T-helper 1 cell treated with Interleukin-12 subunit alpha and Interleukin-12 subunit beta and Interleukin-4 antibody, amounts not matched to agents 30 μg/mL and 1 μg/mL, for 36 hours (primary cell): ENCODE data around the gene MAN2B2.

Experiments
- H3K27ac Mint-ChIP-seq: one replicate; pipeline ENCODE4 v1.8.0; 2021; ENCODE audit warnings: mild to moderate bottlenecking, mixed read lengths
- H3K27me3 Mint-ChIP-seq: one replicate; pipeline ENCODE4 v1.8.0; 2021; ENCODE audit warnings: low read depth, mixed read lengths
- H3K36me3 Mint-ChIP-seq: one replicate; pipeline ENCODE4 v1.8.0; 2021; ENCODE audit warnings: low read depth, mixed read lengths
- H3K4me1 Mint-ChIP-seq: one replicate; pipeline ENCODE4 v1.8.0; 2021; ENCODE audit warnings: low read depth, mixed read lengths
- H3K4me3 Mint-ChIP-seq: one replicate; pipeline ENCODE4 v1.8.0; 2021; ENCODE audit warnings: mild to moderate bottlenecking, moderate library complexity, mixed read lengths
- H3K9me3 Mint-ChIP-seq: one replicate; pipeline ENCODE4 v1.8.0; 2021; ENCODE audit warnings: mixed read lengths

MAN2B2 gene

GRCh38 chr4:6605605-6606004 lies 30.6 kb downstream of the MAN2B2 start:
- Mint-ChIP-seq H3K27ac (no peak overlapping the region), H3K4me1 (peaks cover 7% of the 10 kb centered on the region), H3K36me3 (peaks cover 65% of the 10 kb centered on the region), H3K4me3 (no peak overlapping the region), H3K27me3 (no peaks in the 10 kb centered on the region), H3K9me3 (peaks cover 23% of the 10 kb centered on the region)

GRCh38 chr4:6606465-6607235 lies 31.7 kb downstream of the MAN2B2 start:
- peaks cover 67% of the 10 kb centered on the region for H3K36me3 Mint-ChIP-seq

GRCh38 chr4:6607368-6608055 lies 32.5 kb downstream of the MAN2B2 start:
- peaks cover 66% of the 10 kb centered on the region for H3K36me3 Mint-ChIP-seq
- no peak overlapping the region for H3K27ac Mint-ChIP-seq
- no peaks in the 10 kb centered on the region for H3K27me3 Mint-ChIP-seq
- peaks cover 23% of the 10 kb centered on the region for H3K9me3 Mint-ChIP-seq
- no peak overlapping the region for H3K4me3 Mint-ChIP-seq
- peaks cover 7% of the 10 kb centered on the region for H3K4me1 Mint-ChIP-seq

More at GRCh38 chr4:6606465-6607235, 31.7 kb downstream of the MAN2B2 start:
- H3K27ac Mint-ChIP-seq, result no peak overlapping the region
- peaks cover 7% of the 10 kb centered on the region for H3K4me1 Mint-ChIP-seq
- H3K9me3 Mint-ChIP-seq, result peaks cover 23% of the 10 kb centered on the region
- no peak overlapping the region for H3K4me3 Mint-ChIP-seq
- no peaks in the 10 kb centered on the region for H3K27me3 Mint-ChIP-seq

- Mint-ChIP-seq H3K27me3 (no peaks in the 10 kb centered on the region), H3K4me3 (no peak overlapping the region), H3K27ac (no peak overlapping the region), H3K9me3 (peaks cover 18% of the 10 kb centered on the region), H3K4me1 (peaks cover 7% of the 10 kb centered on the region), H3K36me3 (peaks cover 62% of the 10 kb centered on the region)
These were observed 33.9 kb downstream of the MAN2B2 start for GRCh38 chr4:6608758-6609414.

GRCh38 chr4:6609415-6610079 lies 34.6 kb downstream of the MAN2B2 start:
- no peak overlapping the region for H3K4me3 Mint-ChIP-seq
- H3K27me3 Mint-ChIP-seq, result no peaks in the 10 kb centered on the region
- H3K9me3 Mint-ChIP-seq, result peaks cover 12% of the 10 kb centered on the region
- H3K36me3 Mint-ChIP-seq, result peaks cover 56% of the 10 kb centered on the region
- H3K4me1 Mint-ChIP-seq, result peaks cover 7% of the 10 kb centered on the region
- H3K27ac Mint-ChIP-seq, result no peak overlapping the region

GRCh38 chr4:6610856-6611430 lies 36.0 kb downstream of the MAN2B2 start:
- Mint-ChIP-seq H3K27ac (no peak overlapping the region), H3K27me3 (no peaks in the 10 kb centered on the region), H3K4me3 (no peak overlapping the region)

GRCh38 chr4:6612961-6613675 lies 38.1 kb downstream of the MAN2B2 start:
- peaks cover 34% of the 10 kb centered on the region for H3K36me3 Mint-ChIP-seq
- H3K9me3 Mint-ChIP-seq, result no peaks in the 10 kb centered on the region
- no peak overlapping the region for H3K4me3 Mint-ChIP-seq
- H3K27me3 Mint-ChIP-seq, result no peaks in the 10 kb centered on the region
- peaks cover 4% of the 10 kb centered on the region for H3K4me1 Mint-ChIP-seq
- H3K27ac Mint-ChIP-seq, result no peak overlapping the region

More at GRCh38 chr4:6610856-6611430, 36.0 kb downstream of the MAN2B2 start:
- Mint-ChIP-seq H3K36me3 (peaks cover 43% of the 10 kb centered on the region), H3K9me3 (no peaks in the 10 kb centered on the region), H3K4me1 (peaks cover 7% of the 10 kb centered on the region)

GRCh38 chr4:6613676-6614651 lies 39.0 kb downstream of the MAN2B2 start:
- Mint-ChIP-seq H3K4me3 (no peak overlapping the region), H3K4me1 (peaks cover under 1% of the 10 kb centered on the region), H3K36me3 (peaks cover 34% of the 10 kb centered on the region), H3K9me3 (no peaks in the 10 kb centered on the region), H3K27ac (no peak overlapping the region), H3K27me3 (no peaks in the 10 kb centered on the region)

- Mint-ChIP-seq H3K36me3 (peaks cover 34% of the 10 kb centered on the region), H3K27me3 (no peaks in the 10 kb centered on the region), H3K4me3 (no peak overlapping the region), H3K27ac (no peak overlapping the region), H3K9me3 (no peaks in the 10 kb centered on the region), H3K4me1 (no peaks in the 10 kb centered on the region)
These were observed 39.8 kb downstream of the MAN2B2 start for GRCh38 chr4:6614701-6615230.

GRCh38 chr4:6616087-6616995 lies 41.4 kb downstream of the MAN2B2 start:
- H3K4me1 Mint-ChIP-seq, result no peaks in the 10 kb centered on the region
- H3K4me3 Mint-ChIP-seq, result no peak overlapping the region

GRCh38 chr4:6617246-6617645 lies 42.3 kb downstream of the MAN2B2 start:
- Mint-ChIP-seq H3K27ac (no peak overlapping the region), H3K4me3 (no peak overlapping the region), H3K4me1 (peaks cover 2% of the 10 kb centered on the region), H3K9me3 (no peaks in the 10 kb centered on the region), H3K36me3 (peaks cover 31% of the 10 kb centered on the region), H3K27me3 (no peaks in the 10 kb centered on the region)

More at GRCh38 chr4:6616087-6616995, 41.4 kb downstream of the MAN2B2 start:
- H3K27me3 Mint-ChIP-seq, result no peaks in the 10 kb centered on the region
- H3K36me3 Mint-ChIP-seq, result peaks cover 36% of the 10 kb centered on the region
- no peak overlapping the region for H3K27ac Mint-ChIP-seq
- H3K9me3 Mint-ChIP-seq, result no peaks in the 10 kb centered on the region
